ENCODE data around the gene LRP5.

- TF ChIP-seq REST (IDR thresholded peaks at IDR 0.05; ENCODE audit: insufficient read depth in 1 of 2, low read depth in 2 of 2, low read length in 2 of 2) = no peak
- TF ChIP-seq POLR2AphosphoS5 (IDR thresholded peaks at IDR 0.05; ENCODE audit: low read depth, low read length) = no peak
These were observed 29.4 kb downstream of the LRP5 start for GRCh38 chr11:68341557-68342458.
